ENCODE results near the gene TIAM2. TPM values are rescaled to one million over a fixed set of nuclear protein-coding genes. Genes with fewer than 3 reads are reported as not detected.

Gene TIAM2
- total RNA-seq, 1 donor, result 8.9 TPM

- DNase-seq (ENCODE audit: low read depth), result peak; percentile 62
- TF ChIP-seq CTCF (IDR thresholded peaks at IDR 0.05; ENCODE audit: insufficient read depth, low read length), result no peak
- no peak overlapping the region for H3K4me3 ChIP-seq (ENCODE audit: low read depth, low read length)
Observed at GRCh38 chr6:155085582-155086257, 90.6 kb downstream of the TIAM2 start.

GRCh38 chr6:155088856-155089255 is 93.7 kb downstream of the TIAM2 start:
- H3K4me3 ChIP-seq (ENCODE audit: low read depth, low read length), result no peak overlapping the region
- DNase-seq (ENCODE audit: low read depth), result no peak
- no peak for TF ChIP-seq CTCF (IDR thresholded peaks at IDR 0.05; ENCODE audit: insufficient read depth, low read length)

GRCh38 chr6:155089746-155090145 is 94.6 kb downstream of the TIAM2 start:
- DNase-seq (ENCODE audit: low read depth), result no peak
- no peak for TF ChIP-seq CTCF (IDR thresholded peaks at IDR 0.05; ENCODE audit: insufficient read depth, low read length)
- H3K4me3 ChIP-seq (ENCODE audit: low read depth, low read length), result no peak overlapping the region

GRCh38 chr6:155090166-155090565 is 95.1 kb downstream of the TIAM2 start:
- H3K4me3 ChIP-seq (ENCODE audit: low read depth, low read length), result no peak overlapping the region
- TF ChIP-seq CTCF (IDR thresholded peaks at IDR 0.05; ENCODE audit: insufficient read depth, low read length), result no peak
- no peak for DNase-seq (ENCODE audit: low read depth)

GRCh38 chr6:155091756-155092155 is 96.6 kb downstream of the TIAM2 start:
- no peak overlapping the region for H3K4me3 ChIP-seq (ENCODE audit: low read depth, low read length)
- no peak for TF ChIP-seq CTCF (IDR thresholded peaks at IDR 0.05; ENCODE audit: insufficient read depth, low read length)
- no peak for DNase-seq (ENCODE audit: low read depth)

- no peak overlapping the region for H3K4me3 ChIP-seq (ENCODE audit: low read depth, low read length)
- TF ChIP-seq CTCF (IDR thresholded peaks at IDR 0.05; ENCODE audit: insufficient read depth, low read length), result no peak
- no peak for DNase-seq (ENCODE audit: low read depth)
Observed at GRCh38 chr6:155093430-155093829, 98.3 kb downstream of the TIAM2 start.

GRCh38 chr6:155100087-155100486 is 105.0 kb downstream of the TIAM2 start:
- TF ChIP-seq CTCF (IDR thresholded peaks at IDR 0.05; ENCODE audit: insufficient read depth, low read length), result no peak
- no peak overlapping the region for H3K4me3 ChIP-seq (ENCODE audit: low read depth, low read length)
- no peak for DNase-seq (ENCODE audit: low read depth)
